NCI-H1092 (cell line): ENCODE results near the gene FBN3.
A peak's percentile ranks its signal among the peaks of the same experiment; 100 is the strongest.
"Not testable (repeated sequence)": the region's sequence is repeated elsewhere in the genome, so short reads cannot be mapped to it uniquely, and the experiment has no call there.

Source experiments
- DNase-seq: peaks from one replicate; lab custom pipeline; 2025; lab: John Stamatoyannopoulos, UW

FBN3 gene

GRCh38 chr19:8149261-8150094 lies at the start of gene FBN3:
Gene FBN3, minus strand, starts transcription at chr19:8149592. Its CDS starts 2,112 bp downstream, at chr19:8147480.
- DNase-seq = no peak

- DNase-seq = no peak
Measured at GRCh38 chr19:8196271-8196927, 47.0 kb upstream of the FBN3 start.

- DNase-seq = no peak
Measured at GRCh38 chr19:8194528-8195267, 45.3 kb upstream of the FBN3 start.

GRCh38 chr19:8192221-8192820 lies 42.9 kb upstream of the FBN3 start:
- no peak for DNase-seq

- no peak for DNase-seq
Measured at GRCh38 chr19:8185343-8186068, 36.1 kb upstream of the FBN3 start.

- DNase-seq = no peak
Measured at GRCh38 chr19:8184274-8184673, 34.9 kb upstream of the FBN3 start.

GRCh38 chr19:8180018-8180417 lies 30.6 kb upstream of the FBN3 start:
- no peak for DNase-seq

GRCh38 chr19:8174706-8175105 lies 25.3 kb upstream of the FBN3 start:
- no peak for DNase-seq

GRCh38 chr19:8168537-8168936 lies 19.1 kb upstream of the FBN3 start:
- DNase-seq = no peak

- no peak for DNase-seq
Measured at GRCh38 chr19:8167985-8168384, 18.6 kb upstream of the FBN3 start.

GRCh38 chr19:8163759-8164158 lies 14.4 kb upstream of the FBN3 start:
- no peak for DNase-seq

GRCh38 chr19:8161135-8161646 lies 11.8 kb upstream of the FBN3 start:
- DNase-seq = no peak

- not testable (repeated sequence) for DNase-seq
Measured at GRCh38 chr19:8159322-8159721, 9.9 kb upstream of the FBN3 start.

- peak; percentile 74 for DNase-seq
Measured at GRCh38 chr19:8158411-8159074, 9.2 kb upstream of the FBN3 start.

- DNase-seq = no peak
Measured at GRCh38 chr19:8155318-8155717, 5.9 kb upstream of the FBN3 start.

GRCh38 chr19:8154014-8154413 lies 4.6 kb upstream of the FBN3 start:
- not testable (repeated sequence) for DNase-seq

GRCh38 chr19:8151767-8152035 lies 2.3 kb upstream of the FBN3 start:
- no peak for DNase-seq

GRCh38 chr19:8150998-8151766 lies 1.8 kb upstream of the FBN3 start:
- DNase-seq = no peak

GRCh38 chr19:8150178-8150865 lies 930 bp upstream of the FBN3 start:
- no peak for DNase-seq
